Rectal smooth muscle tissue (tissue), 1 donor: ENCODE results near the gene SLC46A2.

Source experiments
- H3K27ac ChIP-seq: one replicate; pipeline ENCODE4 v1.7.0; 2013; ENCODE audit warnings: low read depth, low read length, inconsistent platforms
- H3K27me3 ChIP-seq: one replicate; pipeline ENCODE4 v1.7.0; 2013; ENCODE audit warnings: low read length; ENCODE audit not compliant: control insufficient read depth, insufficient read depth
- H3K36me3 ChIP-seq: one replicate; pipeline ENCODE4 v1.7.0; 2013; ENCODE audit warnings: low read length; ENCODE audit not compliant: control insufficient read depth, insufficient read depth
- H3K4me1 ChIP-seq: one replicate; pipeline ENCODE4 v1.7.0; 2013; ENCODE audit warnings: low read length; ENCODE audit not compliant: control insufficient read depth, insufficient read depth
- H3K4me3 ChIP-seq: one replicate; pipeline ENCODE4 v1.7.0; 2013; ENCODE audit warnings: low read length
- H3K9ac ChIP-seq: one replicate; pipeline ENCODE4 v1.7.0; 2013; ENCODE audit warnings: low read length

The SLC46A2 gene, protein sequence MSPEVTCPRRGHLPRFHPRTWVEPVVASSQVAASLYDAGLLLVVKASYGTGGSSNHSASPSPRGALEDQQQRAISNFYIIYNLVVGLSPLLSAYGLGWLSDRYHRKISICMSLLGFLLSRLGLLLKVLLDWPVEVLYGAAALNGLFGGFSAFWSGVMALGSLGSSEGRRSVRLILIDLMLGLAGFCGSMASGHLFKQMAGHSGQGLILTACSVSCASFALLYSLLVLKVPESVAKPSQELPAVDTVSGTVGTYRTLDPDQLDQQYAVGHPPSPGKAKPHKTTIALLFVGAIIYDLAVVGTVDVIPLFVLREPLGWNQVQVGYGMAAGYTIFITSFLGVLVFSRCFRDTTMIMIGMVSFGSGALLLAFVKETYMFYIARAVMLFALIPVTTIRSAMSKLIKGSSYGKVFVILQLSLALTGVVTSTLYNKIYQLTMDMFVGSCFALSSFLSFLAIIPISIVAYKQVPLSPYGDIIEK

DNA sequence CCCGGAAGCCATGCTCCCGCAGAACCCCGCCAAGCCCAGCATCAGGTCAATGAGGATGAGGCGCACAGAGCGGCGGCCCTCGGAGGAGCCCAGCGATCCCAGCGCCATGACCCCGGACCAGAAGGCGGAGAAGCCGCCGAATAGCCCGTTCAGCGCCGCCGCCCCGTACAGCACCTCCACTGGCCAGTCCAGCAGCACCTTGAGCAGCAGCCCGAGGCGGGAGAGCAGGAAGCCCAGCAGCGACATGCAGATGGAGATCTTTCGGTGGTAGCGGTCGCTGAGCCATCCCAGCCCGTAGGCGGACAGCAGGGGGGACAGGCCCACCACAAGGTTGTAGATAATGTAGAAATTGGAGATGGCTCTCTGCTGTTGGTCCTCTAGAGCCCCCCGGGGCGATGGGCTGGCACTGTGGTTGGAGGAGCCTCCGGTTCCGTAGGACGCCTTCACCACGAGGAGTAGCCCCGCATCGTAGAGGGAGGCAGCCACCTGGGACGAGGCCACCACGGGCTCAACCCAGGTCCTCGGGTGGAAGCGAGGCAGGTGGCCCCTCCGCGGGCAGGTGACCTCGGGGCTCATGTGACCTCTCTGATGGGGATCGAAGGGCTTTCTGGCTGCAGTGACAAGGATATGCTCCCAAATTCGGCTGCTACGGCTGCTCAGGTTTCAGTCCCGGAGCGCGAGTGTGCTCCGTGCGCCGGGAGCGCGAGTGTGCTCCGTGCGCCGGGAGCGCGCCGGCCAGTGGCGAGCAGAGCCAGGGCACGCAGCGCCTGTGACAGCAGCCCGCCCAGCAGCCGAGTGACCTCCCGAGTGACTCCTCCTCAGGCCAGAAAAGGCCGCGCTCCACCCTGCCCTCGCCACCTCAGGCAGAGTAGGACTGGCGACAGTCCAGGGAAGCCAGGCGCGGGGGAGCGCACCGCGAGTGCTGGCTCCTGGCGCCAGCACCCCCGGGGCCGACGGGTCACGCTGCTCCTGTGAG, at the start of gene SLC46A2:
SLC46A2 (minus strand) TSS at position 771 of the 976 bp plus-strand sequence; CDS start at position 576, 195 bp downstream.
- Histone ChIP-seq H3K4me3 (peak within 1 kb of the TSS; percentile 35), H3K27ac (no peak within 1 kb of the TSS), H3K36me3 (no peaks in the 10 kb centered on the region), H3K9ac (no peak within 1 kb of the TSS), H3K27me3 (peaks cover 10% of the 10 kb centered on the region), H3K4me1 (no peaks in the 10 kb centered on the region)

DNA sequence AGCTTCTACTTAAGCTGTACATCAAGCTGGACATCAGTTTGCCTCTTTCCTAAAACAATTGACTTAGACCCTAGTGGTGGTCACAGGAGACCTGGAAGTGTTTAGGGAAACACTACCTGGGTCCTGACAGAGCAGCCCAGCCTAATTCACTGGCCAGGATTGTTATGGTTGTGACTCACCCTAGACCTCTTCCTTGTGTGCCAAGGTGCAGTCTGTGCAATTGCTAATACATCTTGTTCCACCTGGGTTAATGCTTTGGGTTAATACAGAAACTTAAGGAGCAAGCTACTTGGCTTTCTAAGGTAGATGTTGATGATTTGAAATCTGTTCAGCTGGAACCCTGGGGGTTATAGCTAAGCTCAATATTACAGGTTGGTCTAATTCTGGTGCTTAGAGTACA, 48.7 kb upstream of the SLC46A2 start:
- Histone ChIP-seq H3K9ac (no peak overlapping the region), H3K36me3 (no peaks in the 10 kb centered on the region), H3K4me1 (no peaks in the 10 kb centered on the region), H3K4me3 (no peak overlapping the region), H3K27me3 (no peaks in the 10 kb centered on the region), H3K27ac (no peak overlapping the region)

DNA sequence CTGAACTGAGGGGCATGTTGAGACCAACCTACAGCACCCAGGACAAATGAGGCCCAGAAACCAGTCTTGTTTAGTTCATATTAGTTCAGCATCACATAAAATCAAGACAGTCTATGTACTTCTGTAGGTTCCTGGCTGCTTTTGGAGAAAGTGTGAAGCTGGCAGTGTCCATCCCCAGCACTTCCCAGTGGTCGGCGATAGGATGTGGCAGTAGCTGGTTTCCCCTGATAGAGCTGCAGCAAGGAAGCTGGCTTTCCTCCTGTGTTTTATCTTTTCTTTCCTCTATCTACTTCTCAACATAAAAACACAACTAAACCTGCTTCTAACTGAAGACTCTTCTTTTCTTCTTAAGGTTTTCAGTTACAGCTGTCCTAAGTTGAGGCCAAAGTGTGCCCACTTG, 43.0 kb upstream of the SLC46A2 start:
- no peaks in the 10 kb centered on the region for H3K36me3 ChIP-seq
- H3K27me3 ChIP-seq: no peaks in the 10 kb centered on the region
- H3K9ac ChIP-seq: no peak overlapping the region
- H3K27ac ChIP-seq: no peak overlapping the region
- no peak overlapping the region for H3K4me3 ChIP-seq
- H3K4me1 ChIP-seq: no peaks in the 10 kb centered on the region

DNA sequence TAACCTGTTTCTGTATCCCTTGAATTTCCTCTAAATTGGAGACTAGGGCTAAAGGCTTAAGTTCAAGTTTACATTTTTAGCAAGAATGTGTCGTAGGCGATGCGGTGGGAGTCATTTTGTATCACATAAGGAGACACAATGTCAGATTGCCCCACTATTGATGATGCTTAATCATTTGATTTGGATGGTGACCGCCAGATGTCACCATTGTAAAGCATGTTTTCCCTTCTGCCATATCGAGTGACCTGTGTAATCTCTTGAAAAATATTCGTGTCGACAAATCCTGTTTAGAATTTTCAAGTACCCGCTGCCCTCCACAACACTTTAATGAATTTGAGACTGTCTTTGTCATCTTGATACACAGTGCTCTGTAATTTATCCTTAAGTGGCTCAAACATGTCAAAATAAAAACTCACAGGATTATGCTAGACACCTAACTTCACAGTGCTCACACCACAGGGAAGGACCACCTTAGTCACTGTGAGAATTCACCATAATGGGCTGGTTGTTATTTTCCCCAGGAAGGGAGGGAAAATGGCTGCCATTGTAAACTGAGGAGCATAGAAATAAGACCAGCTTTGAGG, 34.5 kb upstream of the SLC46A2 start:
- H3K4me3 ChIP-seq: no peak overlapping the region
- H3K9ac ChIP-seq: no peak overlapping the region
- no peak overlapping the region for H3K27ac ChIP-seq
- H3K4me1 ChIP-seq: no peaks in the 10 kb centered on the region
- H3K36me3 ChIP-seq: no peaks in the 10 kb centered on the region
- H3K27me3 ChIP-seq: no peaks in the 10 kb centered on the region

DNA sequence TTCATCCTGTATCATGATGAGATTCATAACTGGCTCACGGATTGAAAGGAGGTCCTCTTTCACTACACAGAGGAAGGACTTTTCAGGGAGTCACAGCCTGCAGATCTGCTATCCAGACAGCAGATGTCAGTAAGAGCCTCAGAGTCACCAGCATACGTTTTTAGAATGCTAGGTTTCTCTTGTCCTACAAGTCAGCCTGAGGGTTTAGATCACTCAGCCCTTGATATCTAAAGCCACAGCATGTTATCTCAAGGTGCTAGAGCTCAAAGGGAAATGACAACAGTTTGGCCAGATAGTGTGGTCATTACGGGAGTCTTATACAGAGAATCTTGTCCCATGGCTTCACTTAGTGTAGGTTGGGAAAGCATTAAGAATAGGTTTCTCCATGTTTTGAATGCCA, 30.9 kb upstream of the SLC46A2 start:
- Histone ChIP-seq H3K27me3 (no peaks in the 10 kb centered on the region), H3K4me1 (no peaks in the 10 kb centered on the region), H3K36me3 (no peaks in the 10 kb centered on the region), H3K9ac (no peak overlapping the region), H3K27ac (no peak overlapping the region), H3K4me3 (no peak overlapping the region)

DNA sequence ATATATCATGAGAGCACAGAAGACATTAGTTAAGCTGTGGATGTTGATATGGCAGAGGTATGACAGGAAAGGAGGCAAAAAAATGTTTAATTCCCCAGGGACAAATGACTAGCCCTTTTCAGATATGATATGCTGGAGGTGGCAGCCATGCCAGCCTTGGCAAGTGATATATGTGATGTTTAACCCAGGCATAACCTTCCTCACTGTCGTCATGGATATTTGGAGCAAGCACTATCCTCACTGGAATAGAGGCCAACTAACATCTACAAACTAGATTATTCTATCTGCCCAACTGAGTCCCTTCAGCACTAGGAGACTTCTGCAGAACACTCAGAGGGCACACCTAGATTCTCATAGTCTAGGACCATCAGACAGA, 27.3 kb upstream of the SLC46A2 start:
- no peak overlapping the region for H3K9ac ChIP-seq
- H3K36me3 ChIP-seq: no peaks in the 10 kb centered on the region
- H3K27ac ChIP-seq: no peak overlapping the region
- H3K27me3 ChIP-seq: no peaks in the 10 kb centered on the region
- no peak overlapping the region for H3K4me3 ChIP-seq
- H3K4me1 ChIP-seq: no peaks in the 10 kb centered on the region

DNA sequence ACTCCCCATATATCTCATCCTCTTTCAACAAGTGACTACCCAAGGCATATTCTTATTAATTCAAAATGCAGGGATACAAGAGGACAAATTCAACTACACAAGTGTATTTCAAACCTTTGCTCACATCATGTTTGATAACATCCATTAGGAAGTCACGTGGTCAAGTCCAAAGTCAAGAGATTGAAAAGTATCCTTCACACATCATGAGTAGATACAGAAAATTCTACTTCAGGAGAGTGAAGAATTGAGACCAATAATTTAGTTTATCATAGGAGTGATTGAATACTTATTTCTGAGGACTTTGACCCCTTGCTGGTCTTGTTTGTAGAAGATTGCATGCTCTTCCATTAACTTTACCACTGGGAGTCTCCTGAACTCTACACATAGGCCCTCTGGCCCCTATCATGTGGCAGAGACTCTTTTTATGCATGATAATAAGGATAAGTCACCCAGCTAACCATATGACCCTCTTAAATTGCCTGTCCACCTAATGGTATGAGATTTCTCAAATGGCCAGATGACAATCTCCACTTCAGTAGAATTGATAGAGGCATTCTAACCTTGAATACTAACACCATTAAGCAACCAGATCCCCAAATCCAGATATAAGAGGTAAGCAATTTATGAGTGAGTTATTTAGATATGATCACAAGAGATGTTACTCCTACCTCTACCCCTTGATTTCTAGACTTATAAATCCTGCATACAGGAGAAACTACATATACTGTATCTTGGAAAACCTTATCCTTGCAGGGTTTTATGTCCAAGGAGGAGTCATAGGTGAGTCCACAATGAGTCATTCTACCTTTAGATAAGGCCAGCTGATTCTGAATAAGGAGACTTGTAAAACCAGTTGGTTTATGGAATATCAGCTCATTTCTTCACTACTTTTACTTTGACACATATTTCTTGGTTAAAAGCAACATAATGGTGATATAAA, 26.6 kb upstream of the SLC46A2 start:
- Histone ChIP-seq H3K4me3 (no peak overlapping the region), H3K36me3 (no peaks in the 10 kb centered on the region), H3K27ac (no peak overlapping the region), H3K4me1 (no peaks in the 10 kb centered on the region), H3K9ac (no peak overlapping the region), H3K27me3 (no peaks in the 10 kb centered on the region)

DNA sequence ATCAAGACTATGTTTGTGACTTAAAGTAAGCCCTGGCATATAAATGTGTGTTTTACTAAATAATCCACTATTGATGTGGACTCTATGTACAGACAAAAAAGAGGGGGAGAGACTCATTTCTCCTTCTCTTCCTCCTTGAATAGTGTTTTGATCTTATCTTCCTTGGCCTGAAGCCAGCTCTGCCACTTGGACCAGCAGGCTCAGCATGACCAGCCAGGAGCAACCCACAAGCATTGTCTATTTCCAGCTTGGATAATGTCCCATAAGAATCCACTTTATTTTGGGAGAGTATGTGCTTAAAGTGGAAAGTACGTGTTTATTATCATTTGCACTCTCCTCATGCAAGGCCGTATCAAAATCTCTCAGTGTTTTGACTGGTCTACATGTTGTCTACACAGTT, 23.8 kb upstream of the SLC46A2 start:
- H3K36me3 ChIP-seq: no peaks in the 10 kb centered on the region
- no peak overlapping the region for H3K9ac ChIP-seq
- H3K27ac ChIP-seq: no peak overlapping the region

DNA sequence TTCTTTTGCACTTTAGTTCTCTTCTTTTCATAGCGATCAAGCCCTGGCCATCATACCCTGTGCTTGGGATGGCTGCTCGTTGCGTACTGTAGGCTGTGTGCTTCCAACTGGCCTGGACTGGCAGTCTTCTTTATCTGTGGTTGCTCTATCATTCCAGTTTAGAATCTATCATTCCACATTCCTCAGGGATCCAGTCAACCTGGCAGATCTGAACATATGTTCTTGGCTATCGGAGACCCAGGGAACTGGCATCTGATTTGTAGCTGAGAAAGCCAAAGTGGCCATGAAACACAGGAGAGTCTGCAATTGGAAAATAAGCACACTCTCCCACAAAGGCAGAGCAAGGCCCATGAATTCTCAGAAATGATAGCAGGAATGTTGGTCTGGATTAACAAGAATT, 22.6 kb upstream of the SLC46A2 start:
- H3K36me3 ChIP-seq: no peaks in the 10 kb centered on the region

More for the DNA sequence above, 23.8 kb upstream of the SLC46A2 start:
- Histone ChIP-seq H3K4me3 (no peak overlapping the region), H3K27me3 (no peaks in the 10 kb centered on the region), H3K4me1 (no peaks in the 10 kb centered on the region)

DNA sequence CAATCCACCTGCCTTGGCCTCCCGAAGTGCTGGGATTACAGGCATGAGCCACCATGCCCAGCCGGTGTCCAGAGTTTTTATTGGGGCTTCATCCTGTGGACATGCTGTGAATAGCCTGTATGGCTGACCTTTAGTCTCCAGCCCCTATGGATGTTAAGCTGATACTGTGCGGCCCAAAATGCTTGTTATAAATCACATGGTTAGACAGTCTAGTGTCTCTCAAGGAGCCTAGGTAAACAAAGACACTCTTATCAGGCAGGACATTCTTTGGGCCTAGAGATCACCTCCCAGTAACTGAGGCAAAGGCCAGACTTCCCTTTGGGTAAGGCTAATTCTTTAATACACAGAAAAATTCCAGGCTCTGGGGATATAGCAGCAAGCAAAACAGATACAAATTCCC, 22.0 kb upstream of the SLC46A2 start:
- Histone ChIP-seq H3K4me1 (no peaks in the 10 kb centered on the region), H3K27me3 (no peaks in the 10 kb centered on the region), H3K9ac (no peak overlapping the region), H3K4me3 (no peak overlapping the region), H3K36me3 (no peaks in the 10 kb centered on the region), H3K27ac (no peak overlapping the region)

More for the DNA sequence above, 22.6 kb upstream of the SLC46A2 start:
- H3K4me3 ChIP-seq: no peak overlapping the region
- H3K27me3 ChIP-seq: no peaks in the 10 kb centered on the region
- H3K27ac ChIP-seq: no peak overlapping the region
- H3K4me1 ChIP-seq: no peaks in the 10 kb centered on the region
- no peak overlapping the region for H3K9ac ChIP-seq

DNA sequence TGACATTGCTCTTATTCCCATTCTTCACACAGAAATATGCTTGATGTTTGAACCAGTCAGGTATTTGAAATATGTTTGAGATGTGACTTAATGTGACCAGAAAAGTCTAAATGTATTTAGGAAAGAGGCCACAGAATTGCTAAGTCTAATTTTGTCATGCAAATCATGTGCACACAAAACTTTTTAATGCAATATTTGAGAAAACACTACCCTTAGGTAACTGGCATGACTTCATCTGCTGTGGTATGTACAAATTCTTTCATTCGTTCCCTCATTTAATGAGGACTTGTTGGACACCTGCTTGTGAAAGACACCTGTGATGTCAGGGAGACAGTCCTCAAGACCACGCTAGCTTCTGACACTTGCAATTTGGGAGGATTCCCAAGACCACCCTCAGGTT, 21.1 kb upstream of the SLC46A2 start:
- Histone ChIP-seq H3K4me1 (no peaks in the 10 kb centered on the region), H3K9ac (no peak overlapping the region)

More for the DNA sequence above, 21.1 kb upstream of the SLC46A2 start:
- Histone ChIP-seq H3K27me3 (no peaks in the 10 kb centered on the region), H3K36me3 (no peaks in the 10 kb centered on the region), H3K4me3 (no peak overlapping the region), H3K27ac (no peak overlapping the region)
